ENCODE measurements around the gene CXADR.
A peak's percentile ranks its signal among the peaks of the same experiment; 100 is the strongest.
"Not testable (repeated sequence)": the region's sequence is repeated elsewhere in the genome, so short reads cannot be mapped to it uniquely, and the experiment has no call there.

CXADR gene

DNA sequence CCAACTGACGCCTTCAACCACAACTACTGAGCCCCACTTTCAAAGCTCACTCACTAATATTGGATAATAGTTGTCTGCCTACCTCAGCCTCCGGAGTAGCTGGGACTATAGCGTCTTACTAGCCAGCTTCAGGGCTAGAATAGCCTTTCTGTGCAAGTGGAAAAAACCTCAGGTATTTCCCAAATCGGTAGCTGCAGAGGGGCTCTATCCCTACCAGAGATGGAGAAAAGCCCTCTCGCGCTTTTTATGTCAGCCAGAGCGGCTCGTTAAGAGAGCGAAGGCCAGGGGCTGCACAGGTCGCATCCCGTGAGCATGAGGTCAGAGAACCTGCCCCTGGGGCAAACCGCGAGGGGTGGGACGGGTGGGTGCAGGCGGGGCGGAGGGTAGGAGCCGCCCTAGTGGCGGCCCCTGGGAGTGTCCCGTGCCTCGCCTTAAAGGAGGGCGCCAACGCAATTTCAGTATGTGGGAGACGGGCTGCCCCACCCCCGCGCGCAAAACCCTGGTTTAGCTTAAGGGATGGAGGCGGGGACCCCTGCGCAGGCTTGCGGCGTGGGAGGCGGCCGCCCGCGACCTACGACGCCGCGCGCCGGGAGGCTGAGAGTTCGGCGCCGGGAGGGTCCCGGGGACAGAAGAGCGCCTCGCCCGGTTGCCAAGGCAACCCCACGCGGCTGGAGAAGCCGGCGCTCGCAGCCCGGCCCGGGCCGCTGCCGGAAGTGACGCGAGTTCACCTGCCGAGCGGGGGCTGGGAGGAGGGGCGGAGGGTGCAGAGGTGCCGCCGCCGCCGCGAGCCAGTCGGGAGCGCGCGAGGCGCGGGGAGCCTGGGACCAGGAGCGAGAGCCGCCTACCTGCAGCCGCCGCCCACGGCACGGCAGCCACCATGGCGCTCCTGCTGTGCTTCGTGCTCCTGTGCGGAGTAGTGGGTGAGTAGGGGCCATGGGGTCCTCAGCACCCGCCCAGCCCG is at the start of gene CXADR:
Gene CXADR (plus strand): TSS at position 791 of the 961 bp plus-strand sequence. CDS start 87 bp downstream, at position 878.
- DNase-seq, result peak; percentile 75 to 81

DNA sequence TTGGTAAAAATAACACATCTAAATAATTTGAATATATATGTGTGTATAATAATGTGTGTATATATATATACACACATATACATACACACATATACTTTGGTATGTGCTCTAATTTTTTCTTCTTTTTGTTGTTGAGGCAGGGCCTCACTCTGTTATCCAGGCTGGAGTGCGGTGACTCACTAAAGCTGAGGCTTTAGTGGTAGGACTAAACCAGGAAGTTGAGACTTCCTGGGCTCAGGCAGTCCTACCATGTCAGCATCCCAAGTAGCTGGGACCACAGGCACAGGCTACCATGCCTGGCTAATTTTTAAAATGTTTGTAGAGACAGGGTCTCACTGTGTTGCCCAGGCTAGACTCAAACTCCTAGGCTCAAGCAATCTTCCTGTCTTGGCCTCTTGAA is 46.7 kb upstream of the CXADR start:
- DNase-seq, result no peak

DNA sequence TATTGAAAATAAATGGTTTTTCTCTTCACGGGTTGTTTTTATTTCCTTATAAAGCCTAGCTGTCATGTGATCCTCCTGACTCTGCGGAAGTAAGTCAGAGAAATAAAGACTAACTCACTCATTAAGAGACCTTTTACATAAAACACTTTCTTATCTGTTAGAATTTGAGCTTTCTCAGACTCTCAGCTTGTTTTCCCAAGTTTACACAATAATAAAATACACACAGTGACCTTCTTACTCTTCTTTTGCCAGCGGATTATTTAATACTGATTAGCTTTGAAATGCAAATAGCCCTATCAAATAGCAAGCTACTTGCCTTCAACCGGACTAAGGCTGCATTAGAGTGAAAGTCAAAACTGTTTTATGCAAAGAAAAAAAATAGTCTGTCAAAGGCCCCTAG is 45.5 kb upstream of the CXADR start:
- DNase-seq, result no peak

DNA sequence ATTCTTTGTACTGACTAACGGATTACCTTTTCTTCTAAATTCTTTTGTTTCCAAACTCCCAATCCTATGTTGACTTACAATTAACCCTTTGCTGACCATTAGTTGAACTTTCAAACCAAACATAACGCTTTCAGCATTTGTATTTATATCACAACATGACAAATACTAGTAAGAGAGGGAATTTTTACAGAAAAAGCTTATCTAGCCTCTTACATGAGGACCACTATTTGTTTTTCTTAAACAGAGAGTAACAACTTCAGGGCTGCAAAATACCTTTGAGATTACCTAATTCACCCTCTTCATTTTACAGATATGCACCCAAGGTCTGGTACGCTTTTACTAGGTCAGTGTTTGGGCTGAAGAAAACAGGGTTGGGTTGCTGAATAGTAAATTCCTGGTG is 45.0 kb upstream of the CXADR start:
- no peak for DNase-seq

DNA sequence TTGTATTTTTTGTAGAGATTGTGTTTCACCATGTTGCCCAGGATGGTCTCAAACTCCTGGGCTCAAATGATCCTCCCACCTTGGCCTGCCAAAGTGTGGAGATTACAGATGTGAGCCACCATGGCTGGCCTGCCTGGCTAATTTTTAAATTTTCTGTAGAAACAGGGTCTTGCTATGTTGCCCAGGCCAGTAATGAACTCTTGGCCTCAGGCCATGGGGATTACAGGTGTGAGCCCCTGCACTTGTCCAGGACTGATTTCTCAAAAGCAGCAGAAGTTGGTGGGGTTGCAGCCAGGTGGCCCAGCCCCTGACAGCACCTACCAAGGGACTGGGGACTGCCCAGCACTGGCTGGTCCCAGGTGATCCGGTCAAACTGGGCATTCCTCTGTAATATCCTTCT is 44.1 kb upstream of the CXADR start:
- DNase-seq, result no peak

DNA sequence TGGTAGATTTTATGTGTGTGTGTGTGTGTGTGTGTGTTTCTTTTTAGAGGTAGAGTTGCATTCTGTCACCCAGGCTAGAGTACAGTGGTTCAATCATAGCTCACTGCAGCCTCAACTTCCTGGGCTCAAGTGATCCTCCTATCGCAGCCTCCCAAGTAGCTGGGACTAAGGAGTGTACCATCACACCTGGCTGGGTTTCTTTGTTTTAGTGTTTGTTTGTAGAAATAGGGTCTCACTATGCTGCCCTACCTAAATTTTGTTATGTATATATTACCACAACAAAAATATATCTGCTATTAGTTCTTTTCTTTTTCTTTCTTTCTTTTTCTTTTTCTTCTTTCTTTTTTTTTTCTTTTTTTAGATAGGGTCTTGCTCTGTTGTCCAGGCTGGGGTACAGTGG is 43.1 kb upstream of the CXADR start:
- DNase-seq, result no peak

DNA sequence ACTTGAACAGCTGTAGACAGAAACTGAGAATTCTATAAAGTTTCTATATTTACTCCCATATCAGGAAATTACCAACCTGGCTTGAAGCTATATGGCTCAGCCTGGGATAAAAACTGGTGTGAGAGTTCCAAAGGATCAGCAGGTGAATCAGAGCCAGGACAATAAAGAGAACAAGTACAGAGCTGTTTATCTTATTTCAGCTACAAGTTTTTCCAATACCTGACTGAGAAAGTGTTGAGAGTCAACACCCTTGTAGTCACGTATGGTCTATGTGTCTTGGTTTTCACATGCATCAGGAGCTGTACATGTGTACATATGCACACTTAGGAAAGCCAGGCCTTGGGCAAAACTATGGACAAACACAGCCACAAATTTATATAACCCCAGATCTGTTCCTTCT is 40.7 kb upstream of the CXADR start:
- no peak for DNase-seq

DNA sequence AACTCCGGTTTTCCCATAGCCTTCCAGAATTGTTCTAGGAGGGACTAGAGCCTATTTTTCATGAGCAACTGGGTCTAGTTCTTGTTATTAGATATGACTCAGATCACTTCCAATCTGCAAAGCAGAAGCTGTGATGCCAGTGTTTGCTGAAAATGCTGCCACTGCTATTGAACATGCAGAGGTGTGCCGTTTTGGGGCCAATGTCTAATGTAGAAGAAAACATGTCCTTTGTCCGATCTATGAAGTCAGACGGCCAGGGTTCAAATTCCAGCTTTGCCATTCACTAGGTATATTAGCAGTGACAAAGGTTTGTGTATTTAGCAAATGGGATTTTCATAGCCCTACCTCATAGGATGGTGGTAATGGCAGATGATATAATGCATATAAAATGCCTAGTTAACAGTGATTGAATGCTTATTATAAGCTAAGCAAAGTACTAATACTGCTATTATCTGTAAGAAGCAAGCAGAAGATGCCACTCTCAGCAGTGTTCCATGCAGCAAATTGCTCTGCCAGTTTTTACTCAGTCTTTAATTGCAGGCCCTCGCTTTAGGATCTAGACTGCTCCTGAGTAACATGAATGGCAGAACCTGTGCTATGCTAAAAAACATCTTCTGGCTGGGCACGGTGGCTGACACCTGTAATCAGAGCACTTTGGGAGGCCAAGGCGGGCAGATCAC is 40.1 kb upstream of the CXADR start:
- no peak for DNase-seq

DNA sequence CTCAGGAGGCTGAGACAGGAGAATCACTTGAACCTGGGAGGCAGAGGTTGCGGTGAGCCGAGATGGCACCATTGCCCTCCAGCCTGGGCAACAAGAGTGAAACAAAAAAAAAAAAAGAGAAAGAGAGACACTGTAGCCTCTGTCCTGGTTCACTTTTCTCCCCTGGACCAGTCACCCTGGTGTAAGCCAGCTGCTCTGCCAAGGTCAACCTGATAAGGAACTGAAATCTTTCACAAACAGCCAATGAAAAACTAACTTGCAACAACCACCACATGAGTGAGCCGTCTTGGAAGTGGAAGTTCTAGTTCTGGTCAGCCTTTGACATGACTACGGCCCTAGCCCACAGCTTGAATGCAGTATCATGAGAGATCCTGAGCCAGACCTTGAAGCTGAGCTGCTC is 36.8 kb upstream of the CXADR start:
- DNase-seq, result no peak

DNA sequence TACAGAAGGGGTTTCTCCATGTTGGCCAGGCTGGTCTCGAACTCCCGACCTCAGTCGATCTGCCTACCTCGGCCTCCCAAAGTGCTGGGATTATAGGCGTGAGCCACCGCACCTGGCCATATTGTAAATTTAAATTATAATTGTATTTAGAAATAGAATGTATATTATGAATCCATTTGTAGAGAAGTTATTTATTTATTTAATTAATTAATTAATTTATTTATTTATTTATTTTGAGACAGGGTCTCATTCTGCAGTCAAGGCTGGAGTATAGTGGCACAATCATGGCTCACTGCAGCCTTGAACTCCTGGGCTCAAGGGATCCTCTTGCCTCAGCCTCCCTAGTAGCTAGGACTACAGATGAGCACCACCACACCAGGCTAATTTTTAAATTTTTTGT is 34.7 kb upstream of the CXADR start:
- DNase-seq, result not testable (repeated sequence)

DNA sequence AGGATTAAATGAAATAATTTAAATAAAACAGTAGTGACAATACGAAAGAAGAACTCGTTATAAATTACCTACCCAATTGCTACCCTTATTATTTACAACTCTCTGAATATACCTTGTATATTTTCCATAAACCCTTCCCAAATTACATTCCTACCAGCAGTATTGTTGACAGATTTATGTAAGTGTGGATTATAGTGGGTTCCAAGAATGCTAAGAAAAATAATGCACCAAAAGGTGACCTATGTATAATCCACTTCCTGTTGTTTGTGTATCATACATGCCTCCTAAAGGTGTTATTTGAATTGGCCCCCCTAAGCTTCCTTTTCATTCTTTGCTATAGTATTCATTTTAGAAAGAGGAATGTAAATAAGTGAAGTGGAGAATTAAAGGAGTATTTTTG is 33.2 kb upstream of the CXADR start:
- no peak for DNase-seq

DNA sequence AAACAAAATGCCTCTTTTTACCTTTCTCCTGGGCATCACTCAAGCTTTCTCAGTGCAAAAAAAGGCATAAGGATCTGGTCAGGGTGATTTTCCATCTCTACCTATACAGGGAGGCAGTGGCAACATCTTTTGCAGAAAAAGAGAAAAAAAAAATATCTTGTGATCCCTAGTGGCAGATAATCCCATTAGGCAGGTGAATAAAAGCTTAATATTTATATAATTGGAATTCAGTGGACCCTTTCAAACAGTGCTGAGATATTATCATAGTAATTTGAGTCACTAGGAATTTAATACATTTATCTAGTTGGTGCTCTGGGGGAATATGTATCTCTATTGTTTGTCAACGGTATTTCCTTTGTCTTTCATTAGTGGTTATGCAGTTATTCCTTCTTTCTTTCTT is 29.9 kb upstream of the CXADR start:
- DNase-seq, result no peak

DNA sequence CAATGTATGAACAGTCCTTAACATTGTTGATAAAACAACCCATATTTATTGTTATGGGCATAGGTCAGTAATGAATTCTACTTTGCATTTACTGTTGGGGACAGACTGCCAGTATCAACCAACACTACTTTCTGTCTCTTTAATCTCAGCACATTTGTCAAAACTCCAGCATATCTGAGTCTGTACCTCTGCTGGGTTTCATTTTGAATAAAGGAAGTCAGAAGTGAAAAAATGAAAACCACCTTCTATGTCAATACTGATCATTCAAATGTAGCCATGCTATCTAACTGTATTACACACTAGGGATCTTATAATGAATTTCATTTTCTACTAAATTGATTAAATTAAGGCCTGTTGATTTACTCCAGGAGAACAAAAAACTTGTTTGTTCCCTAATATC is 24.2 kb upstream of the CXADR start:
- no peak for DNase-seq

DNA sequence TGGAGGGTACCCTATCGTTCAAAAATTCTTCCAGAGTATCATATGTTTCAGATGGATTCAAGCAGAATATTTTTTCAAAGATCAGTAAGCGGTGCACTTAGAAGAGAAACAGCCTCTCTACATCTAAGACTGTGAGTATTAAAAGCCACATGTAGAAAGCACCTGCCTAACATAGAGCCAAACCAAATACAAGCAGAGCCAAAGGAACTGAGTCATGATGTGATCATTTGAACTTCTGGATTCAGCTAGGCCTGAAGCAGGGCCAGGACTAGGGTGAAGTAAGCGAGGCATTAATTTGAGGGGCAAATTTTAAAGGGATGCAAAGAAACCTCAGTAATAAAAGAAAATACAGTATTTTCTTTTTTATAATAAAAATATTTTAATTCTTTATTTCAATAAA is 23.3 kb upstream of the CXADR start:
- not testable (repeated sequence) for DNase-seq

DNA sequence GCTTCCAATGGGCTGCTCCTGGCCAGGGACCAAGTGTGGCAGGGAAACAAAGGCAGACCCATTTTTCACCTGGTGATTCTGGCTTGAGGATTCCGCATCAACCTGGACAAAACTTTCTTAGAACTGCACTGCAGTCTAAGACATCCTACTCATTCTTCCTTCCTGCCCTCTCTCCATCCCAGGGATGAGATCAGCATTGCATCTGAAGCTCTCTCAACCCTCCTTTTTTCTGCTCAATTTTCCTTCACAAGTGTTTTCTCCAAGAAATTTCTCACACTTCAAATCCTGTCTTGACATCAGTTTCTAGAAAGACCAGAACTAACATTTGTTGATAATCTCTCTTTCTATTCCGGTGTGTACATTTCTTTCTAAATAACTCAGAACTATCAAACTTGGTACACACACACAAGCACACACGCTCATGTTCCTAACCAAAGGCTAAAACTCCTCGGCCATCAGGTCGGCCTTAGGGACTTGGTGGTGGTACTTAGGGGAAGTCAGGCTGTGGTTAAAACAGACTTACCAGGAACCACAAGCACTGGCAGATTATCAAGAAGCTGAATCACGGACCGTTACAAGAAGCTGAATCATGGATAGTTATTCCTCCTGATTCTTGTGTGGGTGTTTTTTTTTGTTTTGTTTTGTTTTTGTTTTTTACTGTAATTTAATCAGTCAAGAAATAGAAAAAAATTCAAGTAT is 21.0 kb upstream of the CXADR start:
- no peak for DNase-seq

DNA sequence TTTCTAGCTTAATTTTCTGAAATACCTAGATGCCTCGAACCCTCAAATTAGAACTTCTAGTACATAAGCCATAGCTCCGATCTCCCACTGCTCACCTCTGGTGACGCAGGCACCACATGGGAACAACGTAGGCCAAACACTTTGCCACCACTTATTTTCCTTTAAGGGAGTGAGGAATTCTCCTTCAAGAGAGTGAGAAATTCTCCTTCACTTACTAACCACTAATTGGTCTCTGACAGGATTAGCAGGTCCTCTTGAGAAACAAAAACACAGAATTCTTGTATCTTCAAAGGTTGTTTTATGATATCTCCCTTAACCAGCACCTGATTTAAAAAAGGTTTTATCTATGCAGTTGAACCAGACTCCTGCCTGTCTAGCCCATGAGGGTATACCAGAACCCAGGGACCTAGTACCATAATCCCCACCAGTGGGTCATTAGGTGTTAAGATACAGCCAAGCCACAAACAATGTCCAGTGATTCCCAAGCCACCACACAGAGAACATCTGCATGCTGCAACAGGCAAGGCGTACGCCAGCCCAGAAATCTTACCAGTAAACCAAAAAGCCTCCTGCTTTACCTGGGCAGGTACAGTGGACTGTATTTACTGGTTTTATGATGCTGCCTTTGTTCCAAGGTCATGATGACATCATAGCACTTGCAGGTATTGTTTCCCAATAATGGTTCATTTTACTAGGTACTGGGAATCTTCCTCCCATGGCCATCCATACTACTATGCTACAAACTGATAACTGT is 20.3 kb upstream of the CXADR start:
- no peak for DNase-seq

DNA sequence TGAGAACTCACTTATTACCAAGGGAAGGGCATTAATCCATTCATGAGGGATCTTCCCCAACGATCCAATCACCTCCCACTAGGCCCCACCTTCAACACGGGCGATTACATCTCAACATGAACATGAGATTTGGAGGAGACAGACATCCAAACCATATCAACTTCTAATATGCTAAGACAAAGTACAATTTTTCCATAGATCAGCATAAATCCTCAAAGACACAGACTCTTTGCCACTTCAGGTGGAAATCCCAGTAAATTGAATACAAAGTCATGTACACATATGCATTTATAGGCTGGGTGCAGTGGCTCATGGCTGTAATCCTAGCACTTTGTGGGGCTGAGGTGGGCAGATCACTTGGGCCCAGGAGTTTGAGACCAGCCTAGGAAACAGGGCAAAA is 18.8 kb upstream of the CXADR start:
- no peak for DNase-seq

DNA sequence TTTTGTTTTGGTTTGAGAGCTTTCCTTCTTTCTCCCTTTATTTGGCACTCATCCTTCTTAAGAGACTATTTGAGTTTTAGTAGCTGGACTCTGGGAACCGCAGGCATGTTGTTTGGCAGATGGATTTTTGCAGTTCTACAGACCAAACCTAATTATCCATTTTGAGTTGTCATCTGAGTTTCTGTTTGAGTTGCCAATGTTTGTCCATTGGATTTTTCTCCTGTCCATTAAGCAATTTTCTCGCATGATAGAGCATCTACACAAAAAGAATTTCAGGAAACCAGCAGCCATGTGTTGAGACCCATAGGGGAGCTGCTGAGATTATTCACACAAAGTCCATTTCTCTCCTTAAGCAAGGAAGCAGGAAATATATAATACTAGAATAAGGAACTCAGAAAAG is 17.2 kb upstream of the CXADR start:
- DNase-seq, result no peak

DNA sequence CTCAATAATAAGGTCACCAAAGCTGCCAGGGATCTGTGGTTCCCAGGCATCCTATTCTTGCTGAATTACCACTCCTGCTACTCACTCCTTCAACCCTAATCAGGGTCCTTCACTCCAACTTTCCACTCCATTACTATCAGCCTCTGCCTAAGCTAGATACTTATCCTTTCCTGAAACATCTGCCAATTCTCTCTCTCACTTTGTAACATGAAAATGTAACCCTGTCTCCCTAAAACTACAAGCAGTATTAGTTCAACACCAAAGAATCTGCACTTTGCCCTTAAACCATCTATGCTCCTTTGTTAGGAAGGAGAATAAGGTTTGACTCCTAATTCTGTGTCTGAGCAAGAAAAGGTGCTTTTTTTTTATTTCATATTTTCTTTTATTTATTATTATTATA is 15.5 kb upstream of the CXADR start:
- DNase-seq, result no peak

DNA sequence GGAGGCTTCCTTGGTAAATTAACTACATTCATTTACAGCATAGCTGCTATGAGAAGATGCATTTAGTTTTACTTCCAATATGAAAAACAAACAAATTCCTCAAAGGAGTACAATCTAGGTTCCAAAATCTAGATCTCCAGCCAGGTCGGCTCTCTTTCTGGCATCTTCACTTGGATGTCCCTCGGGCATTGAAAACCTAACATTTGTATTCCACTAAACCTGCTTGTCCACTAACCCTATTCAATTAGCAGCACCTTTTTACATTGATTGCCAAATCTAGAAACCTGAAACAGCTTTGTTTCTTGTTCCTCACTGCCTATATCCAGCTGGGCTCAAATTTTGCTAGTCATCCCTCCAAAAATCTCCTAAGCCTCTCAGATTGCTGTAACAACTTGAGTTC is 14.3 kb upstream of the CXADR start:
- DNase-seq, result no peak

DNA sequence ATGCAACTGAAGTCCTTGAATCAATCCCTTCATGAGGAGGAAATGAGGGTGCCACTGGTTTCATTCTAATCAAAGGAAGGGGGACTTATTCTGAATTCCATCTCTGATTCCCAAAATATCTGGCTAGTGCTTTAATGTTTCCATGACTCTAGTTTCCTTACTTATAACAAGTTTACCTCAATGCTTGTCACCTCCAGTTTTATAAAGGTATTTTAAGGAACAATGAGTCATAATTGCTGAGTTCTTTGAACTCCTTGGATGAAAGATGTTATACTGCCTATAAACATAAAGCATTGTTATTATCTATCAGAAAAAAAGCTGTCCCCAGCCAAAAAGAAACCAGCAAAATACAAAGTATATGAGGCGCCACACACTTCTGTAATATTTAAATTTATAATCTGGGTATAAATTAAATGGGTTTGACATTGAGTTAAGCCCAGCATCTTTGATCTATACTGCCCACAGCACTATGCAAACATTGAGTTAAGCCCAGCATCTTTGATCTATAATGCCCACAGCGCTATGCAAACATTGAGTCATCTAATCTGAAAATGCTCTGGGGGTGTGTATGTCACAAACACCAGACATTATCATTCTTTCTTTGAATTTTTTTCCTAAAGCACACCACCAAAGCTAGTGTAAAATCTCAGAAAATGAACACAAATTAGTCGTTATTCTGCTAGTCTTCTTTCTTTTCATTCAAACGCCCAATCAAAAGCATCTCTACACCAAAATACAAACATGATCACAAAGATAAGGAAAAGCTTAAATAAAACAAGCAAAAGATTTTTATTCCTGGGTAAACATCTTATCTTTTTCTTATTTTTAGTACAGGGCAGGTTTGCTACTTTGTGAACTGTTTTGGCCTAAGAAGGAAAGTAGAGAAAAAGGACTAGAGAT is 11.5 kb upstream of the CXADR start:
- DNase-seq, result no peak

DNA sequence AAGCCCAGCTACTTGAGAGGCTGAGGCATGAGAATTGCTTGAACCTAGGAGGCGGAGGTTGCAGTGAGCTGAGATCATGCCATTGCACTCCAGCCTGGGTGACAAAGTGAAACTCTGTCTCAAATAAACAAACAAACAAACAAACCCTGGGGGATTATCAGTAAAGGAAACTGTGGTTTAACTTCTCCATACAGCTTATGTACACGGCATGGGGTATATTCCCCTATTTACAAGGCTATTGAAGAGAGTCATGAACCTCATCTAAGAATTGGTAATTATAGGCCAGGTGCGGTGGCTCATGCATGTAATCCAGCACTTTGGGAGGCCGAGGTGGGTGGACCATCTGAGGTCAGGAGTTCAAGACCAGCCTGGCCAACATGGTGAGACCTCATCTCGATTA is 9.9 kb upstream of the CXADR start:
- DNase-seq, result not testable (repeated sequence)

Data from stimulated activated CD4-positive, alpha-beta T cell treated with anti-CD3 and anti-CD28 coated beads, Interleukin-2, amount 100 ng/mL, for 24 hours (primary cell).